Measurements from ENCODE around the gene SMG7.

The SMG7 gene

DNA sequence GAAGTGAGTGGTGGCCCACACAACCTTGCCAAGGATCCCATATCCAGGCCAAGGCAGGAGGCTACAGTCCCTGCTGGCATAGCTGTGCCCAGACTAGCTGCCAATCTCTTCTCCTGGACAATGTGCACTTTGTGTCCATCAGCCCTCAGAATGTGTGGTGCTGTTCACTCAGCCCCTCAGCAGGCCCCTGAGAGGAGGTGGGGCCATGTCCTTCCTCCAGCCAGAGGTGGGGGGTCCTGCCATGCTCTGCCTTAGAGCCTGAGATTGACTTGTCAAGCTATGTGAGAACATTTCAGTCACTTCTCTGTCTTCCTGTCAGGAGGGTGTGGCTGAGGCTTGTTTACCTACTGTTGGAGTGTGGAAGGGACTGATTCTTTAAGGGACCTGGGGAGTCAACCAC lies 116.5 kb downstream of the SMG7 start:
- DNase-seq (ENCODE audit: insufficient read length, low spot score), result no peak
- FAIRE-seq, result no peak

DNA sequence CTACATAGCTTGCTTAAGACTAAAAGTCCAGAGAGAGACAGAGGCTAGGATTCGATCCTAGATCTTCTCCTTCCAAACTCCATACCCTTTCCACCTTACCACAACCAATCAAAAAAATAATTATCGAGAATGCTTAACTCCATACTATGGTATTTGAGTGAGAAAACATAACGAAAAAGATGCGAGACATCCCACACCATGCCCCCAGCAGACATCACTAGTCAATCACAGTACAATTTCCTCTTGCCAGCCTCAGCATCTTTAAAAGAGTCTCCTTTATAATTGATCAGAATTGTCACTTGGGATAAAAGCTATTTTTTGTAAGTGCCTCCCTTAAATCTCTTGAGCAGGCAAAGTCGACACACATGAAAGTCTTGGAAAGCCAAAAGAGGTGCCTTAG lies 117.1 kb downstream of the SMG7 start:
- DNase-seq (ENCODE audit: insufficient read length, low spot score) (no peak), FAIRE-seq (no peak)

DNA sequence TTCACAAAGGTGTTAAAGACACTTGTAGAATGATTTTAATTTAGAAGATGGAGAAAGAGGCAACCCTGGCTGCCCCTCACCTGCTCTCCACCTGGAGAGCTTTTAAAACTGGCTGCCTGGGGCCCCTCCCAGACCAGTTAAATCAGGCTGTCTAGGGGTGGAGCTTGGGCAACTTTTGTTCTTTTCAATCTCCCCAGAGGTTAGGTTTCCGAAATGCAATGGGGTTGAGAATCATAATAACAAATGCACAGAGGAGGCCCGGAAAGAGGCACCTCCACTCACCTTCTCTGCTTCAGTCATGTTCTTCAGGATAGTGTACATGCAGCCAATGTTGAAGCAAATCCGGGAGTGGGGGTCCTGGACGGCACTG lies 117.6 kb downstream of the SMG7 start:
- FAIRE-seq, result no peak
- no peak for DNase-seq (ENCODE audit: insufficient read length, low spot score)

DNA sequence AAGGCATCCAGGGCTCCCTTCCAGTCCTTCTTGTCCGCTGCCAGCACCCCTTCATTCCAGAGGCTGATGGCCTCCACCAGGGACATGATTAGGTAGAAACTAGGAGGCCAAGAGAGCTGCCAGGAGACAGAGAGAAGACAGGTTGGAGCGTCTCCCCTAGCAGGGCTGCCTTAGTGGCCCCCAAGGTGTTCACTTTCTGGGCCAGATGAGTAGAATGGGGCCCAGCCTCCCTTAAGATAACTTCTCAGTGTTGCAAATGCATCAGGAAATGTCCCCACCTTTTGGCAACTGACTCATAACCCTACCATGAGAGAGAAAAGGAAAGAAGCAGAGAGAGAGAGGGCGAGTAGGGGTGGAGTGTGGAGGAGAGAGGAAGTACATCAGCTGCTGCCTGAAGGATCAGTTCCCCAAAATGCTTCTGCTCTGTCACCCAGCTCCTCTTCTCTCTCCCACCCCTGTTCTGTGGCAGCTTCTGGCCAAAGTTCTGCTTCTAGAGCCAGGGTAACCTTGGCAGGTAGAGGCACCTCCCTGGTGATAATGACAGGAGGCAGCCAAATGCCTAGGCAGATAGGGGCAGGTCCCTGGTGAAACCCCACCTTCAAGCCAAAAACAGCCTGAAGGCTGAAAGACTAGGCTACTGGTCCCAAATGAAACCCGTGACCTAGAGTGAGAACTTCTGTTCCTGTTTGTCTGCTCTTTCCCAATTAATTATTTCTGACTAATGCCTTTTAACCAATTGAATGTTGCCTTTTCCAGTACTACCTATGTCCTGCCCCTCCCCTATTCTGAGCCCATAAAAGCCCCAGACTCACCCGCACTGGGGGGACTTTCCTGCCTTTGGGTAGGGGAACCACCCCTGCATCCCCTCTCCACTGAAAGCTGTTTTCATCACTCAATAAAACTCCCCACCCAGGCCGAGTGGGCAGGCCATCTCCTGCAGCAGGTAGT lies 118.2 kb downstream of the SMG7 start, which contains the start of gene NCF2:
Gene NCF2, minus strand, starts transcription at position 216 of the 948 bp plus-strand sequence. Its CDS starts 130 bp downstream, at position 86.
- FAIRE-seq, result no peak

DNA sequence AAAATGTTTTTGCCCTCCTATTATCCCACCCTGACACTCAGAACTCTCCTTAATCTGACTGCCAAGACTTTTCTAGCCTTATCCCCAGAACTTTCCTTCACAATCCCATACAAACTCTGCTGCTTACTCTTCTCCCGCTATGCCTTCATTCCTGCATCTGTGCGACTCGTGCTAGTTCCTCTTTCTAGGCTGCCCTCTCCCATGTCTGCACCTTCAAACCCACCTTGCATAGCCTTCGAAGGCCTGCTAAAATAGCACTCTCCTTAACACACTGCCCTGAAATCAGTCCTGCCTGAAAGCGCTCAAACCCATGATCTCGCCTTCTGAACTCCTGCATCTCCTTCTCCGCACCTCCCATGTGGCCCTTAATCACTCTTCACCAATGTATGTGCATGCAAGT lies 120.4 kb downstream of the SMG7 start:
- DNase-seq (ENCODE audit: insufficient read length, low spot score), result no peak
- FAIRE-seq, result no peak

More for the DNA sequence above, 118.2 kb downstream of the SMG7 start, which contains the start of gene NCF2:
- DNase-seq (ENCODE audit: insufficient read length, low spot score), result no peak

DNA sequence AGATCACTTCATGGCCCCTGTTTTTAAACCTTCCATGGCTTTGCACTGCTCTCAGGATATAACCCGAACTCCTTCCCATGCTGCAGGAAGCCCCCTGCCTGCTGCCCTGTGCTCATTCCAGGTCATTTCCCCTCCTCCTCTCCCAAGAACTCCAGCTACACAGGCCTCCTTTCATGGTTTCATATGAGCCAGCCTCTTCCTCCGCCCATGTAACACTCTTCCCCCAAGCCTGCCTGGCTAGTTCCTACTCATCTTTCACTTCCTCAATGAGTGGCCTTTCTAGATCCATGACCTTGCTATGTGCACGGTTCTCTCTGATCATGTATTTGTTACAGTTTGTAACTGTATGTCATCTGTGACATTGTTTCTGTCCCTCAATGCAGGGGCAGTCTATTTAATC lies 121.1 kb downstream of the SMG7 start:
- FAIRE-seq (no peak), DNase-seq (ENCODE audit: insufficient read length, low spot score) (no peak)

DNA sequence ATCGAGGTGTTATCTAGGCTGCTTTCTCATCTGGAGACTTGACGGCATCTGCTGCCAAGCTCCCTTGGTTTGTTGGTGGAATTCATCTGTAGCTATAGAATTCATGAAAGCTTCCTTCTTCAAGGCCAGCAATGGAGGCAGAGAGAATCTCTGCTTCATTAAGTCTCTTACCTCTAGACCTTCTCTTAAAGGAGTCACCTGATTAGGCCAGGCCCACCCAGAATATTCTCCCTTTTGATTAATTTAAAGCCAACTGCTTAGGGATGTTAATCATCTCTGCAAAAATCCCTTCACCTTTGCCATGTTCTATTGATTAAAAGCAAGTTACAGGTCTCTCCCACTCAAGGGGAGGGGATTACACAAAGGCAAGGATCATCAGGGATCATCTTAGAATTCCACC lies 123.2 kb downstream of the SMG7 start:
- FAIRE-seq, result no peak
- DNase-seq (ENCODE audit: insufficient read length, low spot score), result no peak

DNA sequence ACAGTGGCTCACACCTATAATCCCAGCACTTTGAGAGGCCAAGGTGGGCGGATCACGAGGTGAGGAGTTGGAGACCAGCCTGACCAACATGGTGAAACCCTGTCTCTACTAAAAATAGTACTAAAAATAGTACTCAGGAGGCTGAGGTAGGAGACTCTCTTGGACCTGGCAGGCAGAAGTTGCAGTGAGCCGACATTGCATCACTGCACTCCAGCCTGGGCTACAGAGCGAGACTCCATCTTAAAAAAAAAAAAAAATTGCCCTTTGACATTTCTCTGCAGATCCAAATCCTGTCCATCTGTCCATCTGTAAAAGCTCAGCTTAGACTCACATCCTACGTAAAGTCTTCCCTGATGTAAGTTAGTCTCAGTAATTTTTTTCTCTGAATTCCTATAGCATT lies 124.2 kb downstream of the SMG7 start:
- DNase-seq (ENCODE audit: insufficient read length, low spot score) (no peak), FAIRE-seq (no peak)

DNA sequence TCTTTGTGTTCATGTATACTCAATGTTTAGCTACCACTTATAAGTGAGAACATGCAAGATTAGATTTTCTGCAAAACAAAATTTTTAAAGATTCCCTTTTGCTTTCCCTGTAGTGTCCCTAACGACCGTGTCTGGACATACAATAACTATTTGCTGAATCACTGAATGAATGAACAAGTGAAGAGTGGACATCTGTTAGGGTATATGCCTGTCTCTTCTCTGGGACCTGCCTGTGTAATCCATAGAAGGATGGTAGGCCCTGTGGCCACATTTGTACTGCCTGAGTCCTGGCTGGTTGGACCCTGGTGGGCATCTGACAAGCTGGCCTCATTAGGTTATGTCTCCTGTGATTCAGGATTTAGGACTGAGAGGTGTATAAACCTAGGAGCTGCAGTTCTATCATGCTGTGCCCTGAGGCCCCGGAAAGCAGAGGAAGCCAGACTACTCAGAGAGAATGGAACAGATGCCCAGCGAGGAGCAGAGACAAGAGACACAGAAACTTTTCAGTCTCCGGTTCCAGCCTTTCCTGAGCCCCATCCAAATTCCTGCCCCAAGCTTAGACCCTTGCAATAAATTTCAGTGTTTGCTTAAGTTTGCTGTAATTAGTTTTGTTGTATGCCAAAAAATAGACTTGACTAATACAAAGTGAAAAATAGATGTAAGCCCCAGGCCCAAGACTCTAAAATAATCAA lies 125.5 kb downstream of the SMG7 start:
- no peak for DNase-seq (ENCODE audit: insufficient read length, low spot score)
- FAIRE-seq, result no peak

DNA sequence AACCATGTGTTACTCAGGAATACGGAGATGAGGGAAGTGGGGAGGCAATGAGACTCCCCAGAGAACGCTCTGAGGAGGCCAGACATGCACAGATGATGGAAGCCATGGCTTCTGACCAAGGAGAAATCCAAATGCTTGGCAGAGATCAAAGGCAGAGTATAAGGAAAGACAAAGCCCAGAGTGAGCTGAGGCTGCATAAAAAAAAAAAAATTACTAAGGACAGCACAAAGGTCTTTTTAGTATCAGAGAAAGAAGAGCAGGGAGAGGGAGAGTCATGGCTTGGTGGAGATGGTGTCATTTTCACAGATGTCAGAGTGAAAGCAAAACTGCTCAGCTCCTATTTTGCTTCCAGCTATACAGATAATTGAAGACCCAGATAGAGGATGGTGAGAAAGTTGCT lies 126.1 kb downstream of the SMG7 start:
- DNase-seq (ENCODE audit: insufficient read length, low spot score) (no peak), FAIRE-seq (no peak)

DNA sequence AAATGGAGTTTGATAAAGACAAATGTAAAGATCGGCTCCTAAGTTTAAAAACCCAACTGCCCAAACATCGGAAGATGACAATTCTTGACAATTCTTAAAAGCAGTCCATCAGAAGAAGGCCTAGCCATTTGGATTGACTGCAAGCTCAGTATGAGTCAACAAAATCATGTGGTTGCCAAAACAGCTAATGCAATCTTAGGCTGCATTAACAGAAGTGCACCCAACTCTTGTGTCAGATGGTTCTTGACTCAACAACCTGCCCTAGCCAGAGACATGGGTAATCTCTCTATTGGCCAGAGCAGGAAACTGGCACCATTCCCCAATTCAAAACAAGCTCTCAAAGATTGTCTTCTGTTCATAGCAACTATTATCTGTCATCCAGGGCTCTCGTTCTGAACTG lies 127.8 kb downstream of the SMG7 start:
- DNase-seq (ENCODE audit: insufficient read length, low spot score) (no peak), FAIRE-seq (no peak)

DNA sequence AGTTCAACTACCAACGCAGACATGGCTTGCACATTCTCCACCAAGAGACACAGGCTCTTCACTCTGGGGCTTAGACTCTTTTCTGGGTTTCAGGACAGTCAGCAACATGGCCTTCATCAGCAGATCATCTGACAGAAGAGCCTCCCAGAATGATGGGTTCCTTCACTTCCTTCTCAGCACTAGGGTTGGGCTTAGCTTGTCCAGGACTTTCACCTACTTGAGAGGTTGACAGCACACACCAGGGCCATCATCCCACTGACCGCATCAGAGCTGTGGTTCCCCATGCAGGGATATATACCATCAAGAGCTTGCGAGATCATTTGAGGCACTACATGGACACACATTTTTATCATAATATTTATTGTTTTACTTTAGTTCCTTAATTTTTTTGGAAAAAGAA lies 128.3 kb downstream of the SMG7 start:
- DNase-seq (ENCODE audit: insufficient read length, low spot score) (no peak), FAIRE-seq (no peak)

DNA sequence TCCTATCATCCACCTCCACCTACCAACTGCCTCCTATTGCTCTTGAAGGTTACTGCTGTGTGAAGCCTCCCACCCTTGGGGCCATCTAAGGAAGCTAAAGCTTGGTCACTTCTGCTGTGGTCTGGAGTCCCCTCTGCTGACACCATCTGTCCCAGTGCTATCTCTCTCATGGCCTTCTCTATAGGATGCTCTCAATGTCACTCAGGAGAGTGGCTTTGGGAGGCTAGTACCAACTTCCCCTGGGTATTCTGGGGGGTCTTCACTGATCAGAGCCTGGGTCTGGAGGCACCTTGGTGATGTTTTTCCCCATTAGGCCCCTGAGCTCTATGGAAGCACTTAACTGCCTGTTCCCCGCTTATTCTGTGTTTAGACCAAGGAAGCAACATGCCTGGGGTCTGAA lies 130.2 kb downstream of the SMG7 start:
- FAIRE-seq, result no peak
- DNase-seq (ENCODE audit: insufficient read length, low spot score), result no peak

Measured in HTR-8/SVneo (cell line).